Endothelial cell (in vitro differentiated cells): ENCODE data around the gene EVC. TPM values are rescaled to one million over a fixed set of nuclear protein-coding genes. Genes with fewer than 3 reads are reported as not detected.

Source experiments
- DNase-seq: peaks from one replicate; pipeline ENCODE4 v3.0.0; 2021; ENCODE audit warnings: low spot score
- H3K27ac Mint-ChIP-seq: one replicate; pipeline ENCODE4 v1.8.0; 2021; ENCODE audit warnings: mixed read lengths, inconsistent platforms; ENCODE audit not compliant: unreplicated experiment
- H3K27me3 Mint-ChIP-seq: one replicate; pipeline ENCODE4 v1.8.0; 2021; ENCODE audit warnings: mild to moderate bottlenecking, moderate library complexity, mixed read lengths, inconsistent platforms; ENCODE audit not compliant: unreplicated experiment
- H3K36me3 Mint-ChIP-seq: one replicate; pipeline ENCODE4 v1.8.0; 2021; ENCODE audit warnings: mild to moderate bottlenecking, low read depth, mixed read lengths, inconsistent platforms; ENCODE audit not compliant: unreplicated experiment
- H3K4me1 Mint-ChIP-seq: one replicate; pipeline ENCODE4 v1.8.0; 2021; ENCODE audit warnings: mild to moderate bottlenecking, mixed read lengths, inconsistent platforms; ENCODE audit not compliant: unreplicated experiment
- H3K4me3 Mint-ChIP-seq: one replicate; pipeline ENCODE4 v1.8.0; 2021; ENCODE audit warnings: mild to moderate bottlenecking, mixed read lengths, inconsistent platforms; ENCODE audit not compliant: unreplicated experiment
- H3K9me3 Mint-ChIP-seq: one replicate; pipeline ENCODE4 v1.8.0; 2021; ENCODE audit warnings: mixed read lengths, inconsistent platforms; ENCODE audit not compliant: unreplicated experiment
- total RNA-seq: library from RNA; stranded (reverse); fragmentation: NEBNext Ultra II Directional; extraction: Animal tissue kit (Norgen Biotek cat#: 25700); gene quantifications from one replicate; pipeline ENCODE4 v1.2.1, GENCODE V29; 2021; ENCODE audit not compliant: unreplicated experiment
- TF ChIP-seq, protein P1 (sequence below): fragments of 200-600 bp; sonication (generic); IDR thresholded peaks from one replicate; pipeline ENCODE4 v1.5.0; 2021; ENCODE audit warnings: antibody characterized with exemption; ENCODE audit not compliant: unreplicated experiment

EVC gene
- total RNA-seq, 1 donor from 2014 or later: 14.9 TPM

DNA sequence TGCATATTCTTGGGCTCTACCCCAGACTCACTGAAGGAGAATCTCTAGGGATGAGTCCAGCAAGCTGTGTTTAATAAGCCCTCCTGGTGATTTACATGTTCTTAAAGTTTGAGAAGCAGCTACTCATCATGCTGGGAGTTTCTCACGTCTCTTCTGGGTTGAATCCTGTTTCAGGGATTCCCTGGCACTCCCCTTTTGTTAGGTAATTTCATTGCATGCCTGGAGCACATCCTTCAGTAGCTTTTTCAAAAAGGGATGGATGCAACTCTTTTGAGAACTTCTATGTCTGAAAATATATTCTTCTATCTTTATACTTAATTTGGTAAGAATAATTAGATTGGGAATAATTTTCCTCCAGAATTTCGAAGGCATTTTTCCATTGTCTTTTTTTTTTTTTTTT is 4.4 kb downstream of the EVC start:
- H3K4me3 Mint-ChIP-seq: peak overlapping the region; percentile 78
- peaks cover 41% of the 10 kb centered on the region for H3K4me1 Mint-ChIP-seq
- no peak overlapping the region for H3K27ac Mint-ChIP-seq
- TF ChIP-seq, protein P1, sequence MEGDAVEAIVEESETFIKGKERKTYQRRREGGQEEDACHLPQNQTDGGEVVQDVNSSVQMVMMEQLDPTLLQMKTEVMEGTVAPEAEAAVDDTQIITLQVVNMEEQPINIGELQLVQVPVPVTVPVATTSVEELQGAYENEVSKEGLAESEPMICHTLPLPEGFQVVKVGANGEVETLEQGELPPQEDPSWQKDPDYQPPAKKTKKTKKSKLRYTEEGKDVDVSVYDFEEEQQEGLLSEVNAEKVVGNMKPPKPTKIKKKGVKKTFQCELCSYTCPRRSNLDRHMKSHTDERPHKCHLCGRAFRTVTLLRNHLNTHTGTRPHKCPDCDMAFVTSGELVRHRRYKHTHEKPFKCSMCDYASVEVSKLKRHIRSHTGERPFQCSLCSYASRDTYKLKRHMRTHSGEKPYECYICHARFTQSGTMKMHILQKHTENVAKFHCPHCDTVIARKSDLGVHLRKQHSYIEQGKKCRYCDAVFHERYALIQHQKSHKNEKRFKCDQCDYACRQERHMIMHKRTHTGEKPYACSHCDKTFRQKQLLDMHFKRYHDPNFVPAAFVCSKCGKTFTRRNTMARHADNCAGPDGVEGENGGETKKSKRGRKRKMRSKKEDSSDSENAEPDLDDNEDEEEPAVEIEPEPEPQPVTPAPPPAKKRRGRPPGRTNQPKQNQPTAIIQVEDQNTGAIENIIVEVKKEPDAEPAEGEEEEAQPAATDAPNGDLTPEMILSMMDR: no peak
- H3K27me3 Mint-ChIP-seq: peaks cover 15% of the 10 kb centered on the region
- peaks cover 28% of the 10 kb centered on the region for H3K36me3 Mint-ChIP-seq
- DNase-seq: no peak
- H3K9me3 Mint-ChIP-seq: peaks cover 6% of the 10 kb centered on the region

DNA sequence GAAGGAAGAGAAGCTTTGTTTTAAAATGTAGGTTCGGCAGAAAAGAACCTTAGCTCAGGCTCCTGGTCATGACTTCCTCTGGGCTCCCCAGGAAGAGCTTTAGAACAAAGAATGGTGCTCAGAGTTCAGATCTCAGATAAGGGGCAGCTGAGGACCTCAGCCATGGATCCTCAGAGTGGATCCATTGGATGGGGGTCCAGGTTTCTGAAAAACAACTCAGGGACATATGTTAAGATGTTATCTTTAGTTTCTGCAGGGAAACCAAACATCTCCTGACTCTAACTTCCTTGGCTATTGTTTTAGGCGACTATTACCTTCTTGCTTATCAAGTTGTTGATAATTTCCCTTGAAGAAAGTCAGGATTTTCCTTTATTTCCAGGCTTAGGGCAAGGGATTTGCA is 5.4 kb downstream of the EVC start:
- TF ChIP-seq, protein P1: no peak
- Mint-ChIP-seq H3K4me1 (peaks cover 37% of the 10 kb centered on the region), H3K9me3 (peaks cover 6% of the 10 kb centered on the region), H3K27ac (no peak overlapping the region), H3K27me3 (peaks cover 11% of the 10 kb centered on the region), H3K36me3 (peaks cover 28% of the 10 kb centered on the region), H3K4me3 (no peak overlapping the region)
- DNase-seq: no peak

DNA sequence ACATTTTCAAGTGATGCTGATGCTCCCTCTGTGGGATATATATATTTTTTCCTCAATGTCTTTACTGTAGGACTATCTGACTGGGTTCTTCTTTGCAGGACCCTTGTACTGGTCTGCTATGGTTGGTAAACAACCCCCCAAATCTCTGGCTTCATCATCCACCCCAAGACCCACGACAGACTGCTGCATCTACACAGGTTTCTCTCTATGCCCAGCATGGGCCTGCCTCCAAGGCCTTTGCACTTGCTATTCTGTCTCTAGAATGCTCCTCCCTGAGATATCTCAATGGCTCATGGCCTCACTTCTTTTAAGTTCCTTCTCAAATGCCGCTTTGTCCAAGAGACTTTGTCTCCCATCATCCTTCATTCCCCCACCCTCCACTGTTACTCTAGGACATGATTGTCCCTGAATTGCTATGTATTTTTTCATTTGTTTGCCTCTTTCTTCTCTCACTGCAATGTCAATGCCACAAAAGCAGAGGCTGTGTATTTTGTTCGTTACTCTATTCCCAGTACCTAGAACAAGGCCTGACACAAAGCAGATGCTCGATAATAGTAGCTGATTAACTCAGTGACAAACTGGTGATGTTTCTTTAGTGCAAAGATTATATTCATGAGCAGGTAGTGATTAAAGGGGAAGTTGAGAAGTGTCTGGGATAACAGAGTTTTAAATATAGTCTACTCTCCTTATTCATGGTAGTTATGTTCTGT is 6.6 kb downstream of the EVC start:
- peaks cover 27% of the 10 kb centered on the region for H3K4me1 Mint-ChIP-seq

DNA sequence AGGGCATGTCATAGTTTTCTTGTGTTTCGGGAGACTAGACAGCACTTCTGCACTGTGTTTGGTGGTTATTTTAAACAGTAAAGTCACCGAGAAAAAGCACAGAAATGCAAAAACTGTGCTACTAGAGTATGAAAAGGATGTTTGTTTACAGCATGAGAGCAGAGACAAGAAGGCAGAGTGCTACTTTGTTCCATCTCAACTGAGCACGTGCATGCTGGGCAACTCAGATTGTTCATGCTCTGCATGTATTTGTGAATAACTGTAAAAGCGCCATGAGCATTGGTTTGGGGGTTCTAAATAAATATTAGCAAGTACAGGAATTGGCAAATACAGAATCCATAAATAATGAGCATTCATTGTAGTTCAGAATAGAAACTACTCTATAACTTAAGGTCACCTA is 7.4 kb downstream of the EVC start:
- TF ChIP-seq, protein P1: no peak
- Mint-ChIP-seq H3K27ac (no peak overlapping the region), H3K36me3 (peaks cover 23% of the 10 kb centered on the region), H3K9me3 (peaks cover 6% of the 10 kb centered on the region), H3K27me3 (no peaks in the 10 kb centered on the region), H3K4me1 (peaks cover 25% of the 10 kb centered on the region), H3K4me3 (no peak overlapping the region)
- no peak for DNase-seq

More for the DNA sequence above, 6.6 kb downstream of the EVC start:
- peaks cover 6% of the 10 kb centered on the region for H3K9me3 Mint-ChIP-seq
- DNase-seq: no peak
- H3K4me3 Mint-ChIP-seq: peak overlapping the region; percentile 17
- H3K27ac Mint-ChIP-seq: peak overlapping the region; percentile 21
- peaks cover 2% of the 10 kb centered on the region for H3K27me3 Mint-ChIP-seq
- TF ChIP-seq, protein P1: no peak
- H3K36me3 Mint-ChIP-seq: peaks cover 23% of the 10 kb centered on the region

DNA sequence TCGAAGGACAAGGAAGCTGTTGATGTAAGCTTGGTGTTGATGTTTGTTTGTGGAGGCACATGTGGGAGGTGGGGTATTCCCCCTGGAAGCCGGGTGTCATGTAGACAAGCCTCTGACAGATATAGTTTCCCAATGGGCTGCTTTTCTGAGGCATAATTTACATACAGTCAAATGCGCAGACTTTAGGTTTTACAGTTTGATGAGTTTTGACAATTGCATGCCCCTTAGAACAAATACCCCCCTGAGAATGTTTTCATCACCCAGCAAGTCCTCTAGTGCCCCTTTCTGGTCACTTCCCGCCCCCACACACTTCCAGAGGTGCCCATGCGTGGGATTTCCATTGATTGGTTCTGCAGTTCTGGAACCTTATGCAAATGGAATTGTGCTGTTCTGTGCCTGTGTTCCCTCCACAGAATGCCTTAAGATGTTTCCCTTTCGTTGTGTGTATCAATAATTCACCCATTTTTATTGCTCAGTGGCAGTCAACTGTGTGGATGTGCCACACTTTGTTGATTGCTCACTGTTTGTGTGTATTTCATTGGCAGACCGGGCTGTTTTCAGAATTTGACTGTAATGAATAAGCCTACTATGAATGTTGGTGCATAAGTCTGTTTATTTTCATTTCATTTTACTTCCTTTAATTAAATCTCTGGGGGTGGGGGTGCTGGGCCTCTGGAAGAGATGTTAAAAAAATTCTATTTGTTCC is 8.5 kb downstream of the EVC start:
- Mint-ChIP-seq H3K4me1 (peaks cover 25% of the 10 kb centered on the region), H3K27me3 (no peaks in the 10 kb centered on the region), H3K4me3 (no peak overlapping the region), H3K36me3 (peaks cover 28% of the 10 kb centered on the region), H3K27ac (no peak overlapping the region), H3K9me3 (peaks cover 6% of the 10 kb centered on the region)
- DNase-seq: no peak
- TF ChIP-seq, protein P1: no peak
